GM18951 (cell line): ENCODE results near the gene PRRT4.

Source experiments
- POLR2A ChIP-seq: IDR thresholded peaks from 4 replicates; pipeline ENCODE4 v1.6.1; 2011; ENCODE audit warnings: mild to moderate bottlenecking; ENCODE audit not compliant: insufficient read length, insufficient read depth; ENCODE audit errors: extremely low read depth
- in situ Hi-C: fragments of 300-500 bp; cut with MboI; formaldehyde crosslinking; loops from one replicate; pipeline ENCODE4 v1.12.0; 2022; ENCODE audit warnings: low sequenced_read_pairs, mixed read lengths, inconsistent platforms; ENCODE audit not compliant: unreplicated experiment

Gene PRRT4

DNA sequence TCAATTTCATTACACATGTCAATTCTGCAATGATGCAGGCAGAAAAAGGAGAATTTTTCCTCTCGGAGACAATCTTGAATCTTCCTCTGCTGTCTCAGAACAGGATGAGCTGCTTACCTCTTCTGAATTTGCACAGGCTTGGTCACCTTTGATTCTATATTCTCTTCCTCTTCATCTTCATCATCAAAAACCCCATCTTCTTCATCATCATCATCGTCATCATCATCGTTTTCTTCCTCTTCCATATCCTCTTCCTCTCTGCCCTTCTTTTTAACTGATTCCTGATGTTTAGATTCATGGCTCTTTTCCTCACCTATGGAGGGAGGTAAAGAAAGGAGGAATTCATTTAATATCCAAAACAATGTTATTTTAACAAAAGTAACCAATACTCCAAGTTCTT lies 25.8 kb downstream of the PRRT4 start:
- in situ Hi-C loops, result no loop called here
- no peak for TF ChIP-seq POLR2A

DNA sequence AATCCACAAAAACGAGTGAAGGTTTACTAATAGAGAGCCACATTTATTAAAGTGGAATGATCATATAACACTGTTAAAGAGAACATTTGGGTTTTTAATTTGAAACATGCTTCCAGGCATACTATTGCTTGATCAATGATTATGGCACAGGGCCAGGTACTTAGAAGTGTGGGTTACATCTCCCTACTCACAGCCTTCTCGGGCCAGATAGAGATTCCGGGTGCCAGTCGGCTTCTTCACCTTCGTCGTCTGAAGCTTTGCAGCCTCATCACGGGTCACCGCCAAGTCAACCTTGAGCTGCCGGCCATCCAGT lies 37.2 kb downstream of the PRRT4 start:
- no peak for TF ChIP-seq POLR2A
- in situ Hi-C loops, result no loop called here

DNA sequence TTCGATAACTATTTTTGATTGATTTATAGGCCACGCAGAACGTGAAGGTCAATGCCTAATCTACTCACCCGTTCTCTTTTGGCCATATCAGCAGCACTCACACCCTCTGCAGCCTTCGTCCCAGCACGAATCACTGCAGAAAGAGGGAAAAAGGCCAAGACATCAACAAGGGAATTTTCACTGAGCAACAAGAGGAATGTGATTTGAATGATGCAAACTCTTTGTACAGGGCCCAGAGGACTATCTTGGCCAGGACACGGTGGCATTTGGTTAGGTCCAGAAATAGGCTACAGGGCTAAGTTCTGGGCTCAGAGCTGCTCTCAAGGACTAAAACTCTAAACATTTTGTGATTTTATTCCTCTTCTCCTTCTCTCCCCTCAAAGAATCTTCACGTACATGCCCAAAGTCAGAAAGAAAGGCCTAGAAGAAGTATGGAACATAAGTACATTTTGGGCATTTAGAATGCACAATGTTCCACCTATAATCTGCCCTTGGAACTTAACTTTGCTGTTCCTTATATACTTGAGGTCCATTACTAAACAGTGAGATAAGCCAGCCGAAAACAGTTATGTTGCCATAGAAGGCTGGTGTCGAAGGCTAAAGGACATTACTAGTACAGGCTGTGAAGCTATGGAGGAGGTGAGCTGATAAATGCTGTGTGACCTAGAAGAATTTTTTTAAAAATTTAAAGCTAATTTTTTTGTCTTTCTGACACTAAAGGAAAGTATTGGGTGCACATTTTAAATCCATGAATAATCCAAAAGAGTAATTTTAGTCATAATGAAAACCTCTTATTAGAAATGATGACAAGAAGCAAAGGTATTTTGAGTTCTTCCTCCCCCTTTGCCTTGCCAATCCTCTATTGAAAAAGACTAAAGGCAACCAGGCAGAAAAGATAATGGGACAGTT lies 37.8 kb downstream of the PRRT4 start:
- in situ Hi-C loops, result no loop called here
- TF ChIP-seq POLR2A, result no peak

DNA sequence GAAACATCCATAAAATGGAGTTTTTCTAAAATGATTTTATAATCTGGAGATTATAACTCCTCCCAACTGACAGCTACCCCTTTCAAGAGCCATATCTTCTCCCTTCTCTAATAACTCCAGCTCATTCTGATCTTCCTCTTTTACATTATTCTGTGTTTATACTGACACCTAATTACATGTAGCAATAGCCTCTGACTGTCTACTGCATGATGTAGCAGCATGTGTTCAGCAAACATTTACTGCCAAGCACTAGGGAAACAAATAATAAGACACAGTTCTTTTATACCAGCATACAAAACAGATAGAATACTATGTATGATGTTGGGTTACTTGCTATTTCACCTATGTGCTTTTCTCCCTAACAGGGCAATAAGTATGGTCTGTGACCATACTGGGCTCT lies 38.5 kb downstream of the PRRT4 start:
- in situ Hi-C loops, result no loop called here
- no peak for TF ChIP-seq POLR2A

DNA sequence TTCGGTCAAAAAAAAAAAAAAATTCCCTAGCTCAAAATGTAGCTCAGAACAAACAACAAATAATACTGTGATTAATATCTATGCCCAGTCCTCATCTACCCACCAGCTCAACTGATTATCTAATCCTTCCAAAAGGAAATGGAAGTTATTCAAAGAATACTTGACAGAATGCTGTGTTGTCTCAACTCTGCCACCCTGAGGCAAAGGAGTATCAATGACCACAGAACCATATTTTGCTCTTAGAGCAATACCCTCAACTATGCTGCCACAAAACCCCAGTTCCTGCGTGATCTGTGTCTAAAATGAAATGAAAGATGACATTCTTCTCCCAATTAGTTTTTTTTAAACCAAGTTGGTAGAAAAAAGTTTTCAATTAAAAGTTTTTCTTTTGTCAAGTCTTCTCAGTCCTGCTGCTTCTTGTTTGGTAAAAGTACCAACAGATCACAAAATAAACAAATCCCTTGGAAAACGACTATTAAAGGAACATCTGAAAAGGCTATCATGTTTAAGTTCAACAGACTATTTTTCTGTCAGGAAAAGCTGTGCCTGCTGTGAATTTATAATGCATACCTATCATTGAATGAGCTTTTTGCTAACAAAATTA lies 39.3 kb downstream of the PRRT4 start:
- in situ Hi-C loops, result no loop called here
- TF ChIP-seq POLR2A, result no peak

DNA sequence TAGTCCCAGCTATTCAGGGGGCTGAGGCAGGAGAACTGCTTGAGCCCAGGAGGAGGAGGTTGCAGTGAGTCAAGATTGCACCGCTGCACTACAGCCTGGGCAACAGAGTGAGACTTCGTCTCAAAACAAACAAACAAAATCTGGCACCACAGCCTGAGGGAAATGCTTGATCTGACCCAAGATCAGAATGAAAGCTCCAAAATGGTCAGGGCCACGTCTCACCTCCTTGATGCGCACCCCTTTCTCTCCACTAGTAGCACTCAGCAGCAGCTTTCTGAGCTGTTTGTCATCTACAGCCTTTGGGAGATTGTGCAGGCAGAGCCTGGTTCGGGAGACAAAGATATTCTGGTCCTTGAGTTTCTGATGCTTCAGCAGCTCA lies 40.5 kb downstream of the PRRT4 start:
- no peak for TF ChIP-seq POLR2A
- in situ Hi-C loops, result no loop called here

DNA sequence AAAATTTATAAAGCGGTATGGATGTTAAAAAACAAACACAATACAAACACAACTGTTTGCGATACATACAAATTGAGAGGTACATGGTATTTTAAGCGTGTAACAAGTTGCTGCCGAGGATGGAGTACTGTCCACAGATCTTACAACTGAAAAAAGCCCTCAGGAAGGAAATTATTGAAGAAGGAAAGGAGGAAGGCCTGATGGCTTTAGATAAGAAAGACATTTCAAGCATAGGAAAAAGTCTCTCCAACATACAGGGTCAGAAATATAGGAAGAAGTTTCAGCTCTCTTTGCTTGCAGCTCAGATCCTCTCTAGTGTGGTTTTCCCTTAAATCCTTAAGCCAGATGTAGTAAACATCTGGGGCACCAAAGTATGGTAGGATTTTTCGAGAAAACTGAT lies 42.8 kb downstream of the PRRT4 start:
- in situ Hi-C loops, result no loop called here
- no peak for TF ChIP-seq POLR2A

DNA sequence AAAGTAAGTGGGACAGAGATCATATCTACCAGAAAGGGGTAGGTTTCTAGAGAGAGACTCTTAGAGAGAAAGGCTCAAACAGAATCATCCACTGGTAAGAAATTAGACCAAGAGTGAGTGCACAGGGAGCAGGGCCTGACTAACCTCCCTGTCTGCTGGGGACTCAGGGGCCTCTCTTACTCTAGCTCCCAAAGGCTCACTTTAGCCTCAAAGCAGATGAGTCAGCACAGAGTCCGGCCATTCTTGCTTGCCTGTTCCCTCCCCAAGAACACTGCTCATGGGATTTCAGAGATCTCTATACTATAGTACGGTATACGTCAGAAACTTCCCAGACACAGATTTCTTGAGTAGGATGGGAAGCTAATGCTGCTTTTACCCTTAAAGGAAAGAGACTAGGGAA lies 50.5 kb downstream of the PRRT4 start:
- in situ Hi-C loops, result no loop called here
- TF ChIP-seq POLR2A, result no peak

DNA sequence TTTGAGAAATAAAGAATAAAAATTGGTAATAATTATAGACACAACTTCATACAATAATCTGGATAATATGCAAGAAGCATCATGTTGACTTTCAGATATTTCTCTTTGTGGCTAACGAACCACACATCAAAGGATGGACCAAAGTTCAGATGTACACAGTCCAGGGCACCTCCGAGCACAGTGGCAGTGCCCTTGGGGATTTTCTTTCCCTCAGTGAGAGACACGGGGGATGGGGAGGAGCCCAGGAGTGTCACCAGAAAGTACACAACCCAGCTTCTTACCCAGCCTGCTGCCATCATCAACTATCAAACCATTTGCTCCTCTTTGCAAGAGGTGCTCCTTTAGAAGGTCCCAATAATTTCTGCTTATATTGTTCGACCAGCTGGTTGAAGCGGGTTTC lies 51.0 kb downstream of the PRRT4 start:
- in situ Hi-C loops, result no loop called here
- TF ChIP-seq POLR2A, result no peak

DNA sequence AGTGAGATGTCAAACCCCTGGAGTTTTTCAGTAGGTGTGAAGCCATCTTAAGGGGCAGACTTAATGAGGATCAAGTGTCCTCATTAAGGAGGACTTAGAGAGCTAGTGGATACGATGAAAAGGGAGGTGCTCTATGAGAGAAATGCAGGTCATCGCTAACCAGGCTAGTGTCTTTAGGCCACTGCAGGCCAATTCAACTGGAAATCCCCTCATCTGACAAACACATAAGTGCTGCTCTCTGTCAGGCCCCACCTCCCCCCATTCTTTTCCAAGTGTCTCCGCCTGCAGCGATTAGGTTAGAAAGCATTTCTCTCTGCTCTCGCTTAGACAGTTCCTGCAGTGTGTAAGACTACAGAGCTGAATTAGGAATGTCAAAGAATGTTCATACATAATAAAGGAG lies 51.5 kb downstream of the PRRT4 start:
- in situ Hi-C loops, result no loop called here
- no peak for TF ChIP-seq POLR2A

DNA sequence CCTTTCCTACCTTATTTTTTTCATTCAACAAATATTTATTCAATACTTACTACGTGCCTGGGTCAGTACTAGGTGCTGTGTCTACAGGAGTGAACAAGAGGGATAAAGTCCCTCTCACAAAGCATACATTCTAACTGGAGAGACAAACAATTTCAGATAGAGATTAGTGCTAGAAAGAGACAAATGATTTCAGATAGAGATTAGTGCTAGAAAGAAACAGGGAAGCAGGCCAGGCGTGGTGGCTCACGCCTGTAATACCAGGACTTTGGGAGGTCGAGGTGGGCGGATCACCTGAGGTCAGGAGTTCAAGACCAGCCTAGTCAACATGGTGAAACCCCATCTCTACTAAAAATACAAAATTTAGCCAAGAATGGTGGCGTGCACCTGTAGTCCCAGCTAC lies 52.4 kb downstream of the PRRT4 start:
- no peak for TF ChIP-seq POLR2A

DNA sequence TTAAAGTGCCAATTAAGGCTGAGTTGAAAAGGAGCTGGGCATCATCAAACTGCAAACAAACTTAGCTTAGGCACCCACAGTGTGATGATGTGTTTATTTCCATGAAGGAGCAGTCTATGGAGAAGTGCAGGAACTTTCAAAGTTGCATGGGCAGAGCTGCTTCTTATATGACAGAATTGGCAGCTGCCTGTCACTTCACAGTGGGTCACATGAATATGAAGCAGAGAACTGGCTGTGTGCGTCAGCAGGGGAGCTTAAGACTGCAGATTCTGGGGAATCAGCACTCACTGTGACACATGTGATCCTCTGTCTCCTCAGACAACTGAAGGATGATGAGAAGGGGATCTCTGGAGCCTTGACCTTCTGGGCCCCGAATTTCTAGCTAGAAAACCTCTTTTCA lies 54.4 kb downstream of the PRRT4 start:
- TF ChIP-seq POLR2A, result no peak
- in situ Hi-C loops, result no loop called here

More for the DNA sequence above, 52.4 kb downstream of the PRRT4 start:
- in situ Hi-C loops, result no loop called here

DNA sequence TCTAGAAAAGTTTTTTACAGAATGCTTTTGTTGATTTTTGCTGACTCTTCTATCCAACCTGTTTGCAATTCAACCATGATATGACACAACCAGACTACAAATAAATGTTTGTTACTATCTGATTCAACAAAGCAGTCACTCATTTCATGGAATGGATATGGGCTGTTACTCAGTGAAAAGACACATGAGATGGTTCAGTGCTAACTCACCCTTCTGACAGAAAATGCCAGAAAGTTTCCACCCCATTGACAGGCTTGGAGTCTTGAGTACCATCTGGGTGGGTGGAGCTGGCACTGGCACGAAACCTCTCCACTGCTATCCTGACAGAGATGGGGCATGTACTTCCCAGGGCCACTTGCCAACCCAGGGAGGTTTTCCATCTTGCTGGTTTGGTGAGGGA lies 57.3 kb downstream of the PRRT4 start:
- in situ Hi-C loops, result no loop called here
- TF ChIP-seq POLR2A, result no peak

DNA sequence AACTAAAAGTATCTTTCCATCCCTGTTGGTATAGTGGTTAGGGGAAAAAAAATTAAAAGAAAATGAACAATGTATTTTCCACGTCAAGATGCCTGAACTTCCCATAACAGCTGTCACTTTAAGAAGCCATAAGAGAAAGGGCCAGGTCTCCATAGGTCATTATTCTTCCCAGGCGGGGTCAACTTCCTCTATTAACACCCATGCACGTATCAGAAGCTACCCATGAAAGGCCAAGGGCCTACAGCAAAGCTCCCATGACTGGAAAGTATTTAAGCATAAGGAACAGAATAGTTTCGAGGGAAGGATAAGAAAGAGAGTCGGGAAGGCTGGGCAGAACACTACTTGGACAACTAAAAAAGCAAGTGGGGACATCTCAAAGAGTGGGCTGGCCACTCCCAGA lies 57.8 kb downstream of the PRRT4 start:
- TF ChIP-seq POLR2A, result no peak
- in situ Hi-C loops, result no loop called here

DNA sequence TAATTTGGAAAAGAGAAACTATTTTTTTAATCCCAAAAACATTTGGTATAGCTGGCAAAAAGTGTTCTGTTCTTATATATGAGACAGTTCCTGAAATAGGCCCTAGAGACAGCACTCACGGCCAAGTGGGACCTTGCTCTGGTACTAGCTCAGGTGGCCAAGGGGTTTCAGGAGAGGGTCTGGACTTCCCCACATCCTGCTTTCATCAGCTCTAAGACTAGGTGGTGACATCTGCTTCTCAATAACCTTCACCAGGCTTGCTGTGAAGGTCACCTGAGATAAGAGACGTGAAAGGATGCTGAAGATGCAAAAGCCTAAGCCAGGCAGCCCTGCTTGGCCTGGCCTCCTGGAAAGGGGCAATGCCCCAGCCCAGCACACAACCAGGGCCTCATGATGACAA lies 58.4 kb downstream of the PRRT4 start:
- in situ Hi-C loops, result no loop called here

DNA sequence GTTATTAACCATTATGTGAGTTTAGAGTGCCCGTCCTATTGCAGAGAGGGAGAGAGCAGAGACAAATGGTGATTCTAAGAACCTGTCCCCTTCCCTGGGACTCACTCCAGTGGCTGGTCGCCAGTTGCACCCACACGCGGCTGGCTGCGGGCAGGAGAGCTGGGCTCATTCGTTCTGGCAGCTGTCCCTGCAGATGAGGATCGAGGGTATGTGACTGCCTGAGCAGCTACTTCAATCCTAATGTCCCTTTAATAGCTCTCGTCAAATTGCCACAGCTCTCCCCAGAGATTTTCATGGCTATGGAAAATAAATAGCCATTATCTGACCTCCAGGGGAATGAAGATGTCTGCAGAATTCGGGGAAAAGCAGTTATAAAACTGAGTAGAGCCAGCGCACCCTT lies 59.4 kb downstream of the PRRT4 start:
- in situ Hi-C loops, result no loop called here
- no peak for TF ChIP-seq POLR2A

More for the DNA sequence above, 58.4 kb downstream of the PRRT4 start:
- no peak for TF ChIP-seq POLR2A
